NCI-H748 treated with DMSO at 0.1 percent for 48 hours (cell line): ENCODE measurements around the gene GNLY.
"Not testable (repeated sequence)": the region's sequence is repeated elsewhere in the genome, so short reads cannot be mapped to it uniquely, and the experiment has no call there.

ENCODE experiments used
- DNase-seq: peaks from one replicate; lab custom pipeline; 2025; lab: John Stamatoyannopoulos, UW

Gene GNLY

DNA sequence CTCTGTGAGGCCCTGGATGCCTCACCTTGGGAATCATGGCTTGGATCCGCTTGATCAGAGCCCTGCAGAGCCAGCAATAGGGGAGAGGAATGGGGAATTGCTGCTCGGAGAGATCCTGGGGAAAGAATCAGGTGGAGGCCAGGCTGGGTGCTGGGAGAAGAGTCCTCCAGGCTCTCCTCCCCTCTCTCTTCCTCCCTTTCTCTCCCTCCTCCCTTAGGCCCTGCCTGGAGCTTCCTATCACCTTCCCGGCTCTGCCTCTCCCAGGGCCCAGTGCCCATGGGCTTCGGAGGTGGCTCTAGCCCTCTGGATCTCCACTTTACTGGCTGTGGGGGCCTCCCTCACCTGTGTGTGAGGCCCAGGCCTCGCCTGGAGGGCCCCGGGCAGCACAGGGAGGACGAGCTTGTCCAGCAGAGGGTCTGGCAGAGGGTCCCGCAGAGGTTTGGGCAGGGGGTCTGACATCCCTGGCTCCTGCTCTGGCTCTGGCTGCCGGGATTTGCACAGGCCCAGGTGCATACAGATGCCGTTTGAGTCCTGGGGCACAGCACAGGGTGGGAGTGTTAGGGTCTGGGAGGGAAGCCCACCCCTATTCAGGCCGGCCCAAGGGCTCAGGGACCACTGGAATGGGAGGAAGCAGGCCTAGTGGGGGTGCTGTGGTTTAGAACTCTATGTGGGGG lies 28.8 kb upstream of the GNLY start:
- no peak for DNase-seq

DNA sequence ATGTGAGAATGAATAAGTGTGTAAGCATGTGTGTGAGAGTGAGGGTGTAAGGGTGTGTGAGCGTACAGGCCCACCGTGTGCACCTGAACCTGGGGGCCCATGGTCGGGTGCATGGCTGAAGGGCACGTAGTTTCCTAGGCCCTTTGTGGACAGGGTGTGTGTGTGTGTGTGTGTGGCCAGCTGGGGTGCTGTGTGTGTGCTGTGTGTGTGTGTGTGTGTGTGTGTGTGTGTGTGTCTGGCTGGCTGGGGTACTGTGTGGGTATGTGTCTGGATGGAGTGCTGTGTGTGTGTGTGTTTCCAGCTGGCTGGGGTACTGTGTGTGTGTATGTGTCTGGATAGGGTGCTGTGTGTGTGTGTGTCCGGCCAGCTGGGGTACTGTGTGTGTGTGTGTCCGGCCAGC lies 28.1 kb upstream of the GNLY start:
- no peak for DNase-seq

DNA sequence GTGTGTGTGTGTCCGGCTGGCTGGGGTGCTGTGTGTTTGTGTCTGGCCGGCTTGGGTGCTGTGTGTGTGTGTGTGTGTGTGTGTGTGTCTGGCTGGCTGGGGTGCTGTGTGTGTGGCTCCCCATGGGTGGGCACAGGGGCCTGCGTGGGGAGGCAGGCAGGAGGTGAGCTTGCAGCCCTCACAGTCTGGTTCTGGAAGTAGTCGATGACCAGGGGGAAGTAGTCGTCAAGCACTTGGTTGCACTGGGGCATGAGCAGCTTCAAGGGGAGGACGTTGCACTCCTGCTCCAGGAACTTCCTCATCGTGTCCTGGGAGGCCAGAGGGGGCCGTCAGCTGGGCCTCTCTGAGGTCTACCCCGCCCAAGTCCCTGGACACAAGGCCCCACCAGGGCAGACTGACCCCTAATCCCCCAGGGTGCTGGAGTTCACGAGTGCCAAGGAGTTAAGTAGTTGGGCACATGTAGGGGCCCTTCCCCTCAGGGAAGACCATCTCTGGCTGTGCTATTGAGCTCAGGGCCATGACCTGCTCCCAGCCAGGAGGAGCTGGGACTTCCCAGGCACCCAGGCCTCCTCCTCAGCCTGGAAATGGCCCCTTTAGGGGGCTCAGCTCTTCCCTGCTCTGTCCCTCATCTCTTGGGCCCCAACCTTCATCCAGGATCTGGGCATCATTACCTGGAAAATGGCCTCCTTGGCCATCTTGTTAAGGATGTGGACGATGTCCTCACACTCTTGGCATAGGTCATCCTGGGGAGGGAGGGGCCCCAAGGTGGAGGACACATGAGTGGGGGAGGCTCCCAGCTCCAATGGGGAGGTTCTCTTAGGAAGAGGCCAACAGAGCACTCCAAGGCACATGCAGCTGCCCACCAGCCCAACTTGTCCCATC lies 27.5 kb upstream of the GNLY start:
- DNase-seq = no peak

DNA sequence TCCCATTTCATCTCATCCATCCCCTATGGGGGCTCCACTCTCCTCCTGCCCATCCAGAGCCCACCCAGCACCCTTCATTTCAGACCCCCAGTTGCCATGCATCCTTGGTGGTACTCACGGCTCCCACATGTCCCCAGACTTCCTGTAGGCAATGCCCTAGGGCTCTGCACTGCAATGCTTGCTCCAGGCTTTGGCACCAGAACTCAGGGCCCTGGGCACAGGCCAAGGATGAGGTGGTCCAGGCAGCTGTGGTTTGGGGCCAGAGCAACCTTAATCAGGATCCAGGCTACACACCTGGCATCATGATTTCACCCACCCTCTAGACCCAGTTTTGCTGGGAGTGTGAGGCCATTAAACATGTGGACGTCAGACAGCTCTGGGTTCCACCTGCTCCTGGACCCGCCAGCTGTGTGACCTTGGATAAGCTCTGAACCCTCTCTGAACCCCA lies 26.6 kb upstream of the GNLY start:
- DNase-seq = no peak

DNA sequence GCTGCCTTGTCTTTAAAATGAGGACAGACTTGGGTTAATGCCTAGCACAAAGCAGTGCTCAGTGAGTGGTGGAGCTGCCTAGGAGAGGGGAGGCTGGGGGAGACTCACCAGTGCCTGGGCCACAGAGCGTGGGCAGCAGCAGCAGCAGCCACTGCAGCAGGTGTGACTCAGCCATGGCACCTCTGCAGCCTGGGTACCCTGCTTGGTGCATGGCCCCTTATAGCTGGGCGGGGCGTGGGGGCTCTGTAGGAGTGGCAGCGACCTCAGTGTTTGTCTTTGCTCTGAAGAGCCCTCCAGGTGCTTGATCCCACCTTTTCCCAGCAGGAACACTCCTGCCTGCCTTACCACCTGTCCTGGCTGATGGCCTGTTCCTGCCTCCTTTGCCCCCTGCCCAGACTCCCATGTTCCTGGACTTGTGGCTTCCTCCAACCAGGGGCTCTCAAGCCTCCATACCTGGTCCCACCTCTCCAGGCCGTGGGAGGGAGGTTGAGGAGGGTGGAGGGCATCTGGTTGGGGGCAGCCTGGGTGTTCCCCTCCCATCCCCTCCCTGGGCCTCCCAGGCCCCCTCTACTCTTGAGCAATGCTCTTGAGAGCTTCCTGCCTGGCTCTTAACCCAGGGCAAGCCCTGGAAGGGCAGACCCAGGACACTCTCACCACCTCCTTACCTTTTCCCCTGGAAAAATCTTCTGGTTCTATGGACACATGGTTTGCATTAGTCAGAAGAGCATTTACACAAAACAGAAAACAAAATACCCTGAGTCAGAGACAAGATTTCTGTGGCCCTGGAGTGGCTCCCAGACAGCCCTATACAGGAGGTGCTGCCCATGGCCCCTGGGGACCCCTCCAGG lies 25.9 kb upstream of the GNLY start, which contains the start of gene SFTPB:
Gene SFTPB (minus strand): TSS at position 191 of the 848 bp plus-strand sequence. CDS start 16 bp downstream, at position 175.
- DNase-seq = no peak

DNA sequence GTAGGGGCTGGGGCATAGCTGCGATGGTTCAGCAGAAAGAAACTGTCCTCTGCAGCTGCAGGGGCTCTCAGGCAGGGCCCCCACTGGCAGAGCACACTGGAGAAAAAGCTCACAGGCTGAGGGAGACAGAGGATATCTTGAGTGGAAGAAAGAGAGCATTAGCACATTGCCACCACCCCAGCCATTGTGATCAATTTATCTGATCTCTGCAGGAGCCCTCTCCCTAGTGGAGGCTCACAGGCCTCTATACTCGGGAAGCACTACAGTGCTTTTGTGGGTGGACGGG lies 25.4 kb upstream of the GNLY start:
- no peak for DNase-seq

DNA sequence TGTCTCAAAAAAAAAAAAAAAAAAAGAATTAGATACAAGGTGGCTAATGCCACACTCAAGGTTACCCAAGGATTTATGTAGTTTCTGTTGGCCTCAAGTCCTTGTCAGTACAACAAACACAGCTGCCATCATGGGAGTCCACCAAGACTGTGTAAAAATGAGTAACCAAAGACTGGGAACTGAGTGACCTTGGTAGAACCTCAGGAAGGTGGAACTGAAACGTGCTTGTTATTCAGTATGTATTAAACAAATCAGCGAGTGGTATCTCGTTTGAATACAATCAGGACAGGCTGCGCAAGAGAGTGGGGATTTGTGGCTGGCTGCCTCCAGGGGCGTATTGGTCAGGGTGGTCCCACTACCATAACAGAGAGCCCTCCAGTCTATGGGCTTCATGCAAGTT lies 24.6 kb upstream of the GNLY start:
- DNase-seq = no peak

DNA sequence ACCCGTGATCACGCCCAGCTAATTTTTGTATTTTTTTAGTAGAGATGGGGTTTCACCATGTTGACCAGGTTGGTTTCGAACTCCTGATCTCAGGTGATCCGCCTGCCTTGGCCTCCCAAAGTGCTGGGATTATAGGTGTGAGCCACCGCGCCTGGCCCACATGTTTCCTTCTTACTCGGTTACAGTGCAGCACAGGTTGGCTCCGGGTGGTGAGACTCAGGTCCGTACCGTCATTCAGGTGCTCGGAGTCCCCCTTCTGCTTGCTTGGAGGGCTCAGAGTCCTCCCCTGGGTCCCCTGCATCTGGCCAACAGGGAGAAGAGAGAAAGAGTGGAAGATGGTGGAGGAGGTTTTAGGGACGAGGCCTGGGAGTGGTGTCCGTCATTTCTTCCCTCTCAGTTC lies 23.7 kb upstream of the GNLY start:
- not testable (repeated sequence) for DNase-seq

DNA sequence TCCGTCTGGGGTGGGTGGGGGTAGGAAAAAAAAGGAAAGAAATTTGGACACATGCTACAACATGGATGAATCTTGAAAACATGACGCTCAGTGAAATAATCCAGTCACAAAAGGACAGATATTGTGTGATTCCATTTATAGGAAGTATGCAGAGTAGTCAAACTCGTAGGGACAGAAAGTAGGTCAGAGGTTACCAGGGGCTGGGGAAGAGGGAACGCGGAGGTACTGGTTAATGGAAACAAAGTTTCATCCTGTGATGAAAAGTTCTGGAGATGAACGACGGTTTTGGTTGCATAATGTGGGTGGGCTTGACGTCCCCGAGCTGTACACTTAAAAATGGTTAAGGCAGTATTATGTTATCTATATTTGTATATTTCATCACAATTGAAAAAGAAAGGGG lies 21.7 kb upstream of the GNLY start:
- DNase-seq = no peak

DNA sequence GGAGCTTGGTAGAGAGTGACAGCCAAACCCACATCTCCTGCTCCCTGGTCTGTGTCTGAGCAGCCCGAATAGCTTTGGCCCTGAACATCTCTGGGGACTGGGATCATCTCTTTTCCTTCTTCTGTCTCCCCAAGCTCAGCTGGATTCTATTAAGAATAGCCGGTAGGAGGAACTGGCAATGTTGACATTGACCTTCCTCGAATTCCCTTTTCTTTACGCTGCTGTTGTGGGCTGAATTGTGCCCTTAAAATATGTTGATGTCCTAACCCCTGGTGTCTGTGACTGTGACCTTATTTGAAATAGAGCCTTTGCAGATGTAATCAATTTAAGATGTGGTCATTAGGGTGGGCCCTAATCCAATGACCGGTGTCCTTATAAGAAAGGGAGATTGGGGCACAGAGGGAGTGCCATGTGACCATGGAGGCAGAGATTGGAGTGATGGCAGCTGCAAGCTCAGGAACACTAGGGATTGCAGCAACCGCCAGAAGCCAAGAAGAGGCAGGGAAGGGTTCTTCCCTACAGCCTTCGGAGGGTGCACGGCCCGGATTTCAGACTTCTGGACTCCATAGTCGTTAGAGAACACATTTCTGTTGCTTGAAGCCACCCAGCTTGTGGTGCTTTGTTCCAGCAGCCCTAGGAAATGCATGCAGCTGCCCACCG lies 20.3 kb upstream of the GNLY start:
- DNase-seq = no peak

DNA sequence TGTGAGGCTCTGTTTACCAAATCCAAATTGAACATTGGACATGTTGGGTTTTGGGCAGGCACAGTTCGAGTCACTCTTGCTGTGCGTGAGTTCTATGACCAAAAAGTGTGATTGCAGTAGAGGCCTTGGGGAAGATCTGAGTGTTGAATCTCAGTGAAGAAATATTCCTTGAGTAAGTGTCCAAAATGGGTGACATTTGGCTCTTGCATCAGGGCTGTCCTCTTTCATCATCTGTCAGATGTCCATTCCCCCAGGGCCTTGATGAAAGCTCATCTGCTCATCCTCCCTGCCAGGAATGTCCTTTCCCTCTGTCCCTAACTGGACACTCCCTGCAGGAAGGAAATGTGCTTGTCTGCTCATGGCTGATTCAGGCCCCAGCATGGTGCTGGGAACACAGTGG lies 19.7 kb upstream of the GNLY start:
- no peak for DNase-seq

DNA sequence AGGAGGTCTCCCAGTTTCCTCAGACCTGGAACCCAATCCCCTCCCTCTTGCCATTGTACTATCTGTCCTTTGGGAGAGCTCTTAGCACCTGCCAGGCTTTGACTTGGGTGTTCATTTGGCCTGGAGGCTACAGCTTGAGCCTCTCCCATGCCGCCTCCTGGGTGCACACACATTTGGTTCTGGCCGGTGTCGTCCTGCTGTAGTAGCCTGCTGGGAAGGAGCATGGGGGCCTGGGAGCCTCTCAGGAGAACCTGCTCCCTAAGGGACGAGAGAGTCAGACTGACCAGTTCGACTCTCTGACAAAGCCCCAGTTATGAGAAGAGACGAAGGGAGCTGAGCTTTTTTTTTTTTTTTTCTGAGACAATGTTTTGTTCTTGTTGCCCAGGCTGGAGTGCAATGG lies 18.7 kb upstream of the GNLY start:
- DNase-seq = no peak

DNA sequence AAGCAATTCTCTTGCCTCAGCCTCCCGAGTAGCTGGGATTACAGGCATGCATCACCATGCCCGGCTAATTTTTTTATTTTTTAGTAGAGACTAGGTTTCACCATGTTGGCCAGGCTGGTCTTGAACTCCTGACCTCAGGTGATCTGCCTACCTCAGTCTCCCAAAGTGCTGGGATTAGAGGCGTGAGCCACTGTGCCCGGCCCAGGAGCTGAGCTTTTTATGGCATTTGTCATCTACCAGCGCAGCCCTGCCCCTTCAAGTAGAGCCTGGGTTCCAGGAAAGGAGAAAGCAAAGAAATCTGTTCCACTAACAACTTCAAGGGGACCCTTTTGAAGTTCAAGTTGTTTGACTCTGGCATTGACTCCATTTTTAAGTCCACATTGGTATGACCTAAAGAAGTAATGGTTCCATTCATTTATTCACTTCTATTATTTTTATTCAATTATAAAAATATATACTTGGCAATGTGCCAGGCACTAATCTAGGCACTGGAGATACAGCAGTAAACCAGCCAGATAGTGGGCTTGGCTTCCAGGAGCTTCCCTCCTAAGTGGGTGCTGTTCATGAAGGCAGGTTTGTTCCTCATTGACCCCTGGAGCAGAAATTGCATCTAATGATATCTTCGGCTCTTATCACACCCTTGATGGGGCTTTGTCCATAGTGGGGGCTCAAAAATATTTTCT lies 18.2 kb upstream of the GNLY start:
- DNase-seq = no peak

DNA sequence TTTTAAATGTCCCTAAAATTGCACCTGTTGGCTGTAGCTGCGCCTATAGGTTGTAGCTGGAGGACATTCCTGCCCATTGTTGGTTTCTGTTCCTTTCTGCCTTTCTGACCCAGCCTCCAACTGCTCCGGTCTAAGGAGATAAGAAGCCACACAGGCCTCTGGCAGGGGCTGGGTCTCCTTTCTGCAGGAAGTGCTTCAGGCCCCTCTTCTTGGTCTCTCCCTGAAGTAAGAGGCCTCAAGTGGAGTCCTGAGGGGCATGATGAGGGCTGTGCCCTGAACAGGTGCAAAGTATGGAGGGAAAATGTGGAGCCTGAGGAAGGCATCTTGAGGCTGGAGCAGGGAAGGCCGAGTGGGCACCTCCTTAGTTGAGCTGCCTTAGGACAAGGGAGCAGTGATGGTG lies 15.8 kb upstream of the GNLY start:
- no peak for DNase-seq

DNA sequence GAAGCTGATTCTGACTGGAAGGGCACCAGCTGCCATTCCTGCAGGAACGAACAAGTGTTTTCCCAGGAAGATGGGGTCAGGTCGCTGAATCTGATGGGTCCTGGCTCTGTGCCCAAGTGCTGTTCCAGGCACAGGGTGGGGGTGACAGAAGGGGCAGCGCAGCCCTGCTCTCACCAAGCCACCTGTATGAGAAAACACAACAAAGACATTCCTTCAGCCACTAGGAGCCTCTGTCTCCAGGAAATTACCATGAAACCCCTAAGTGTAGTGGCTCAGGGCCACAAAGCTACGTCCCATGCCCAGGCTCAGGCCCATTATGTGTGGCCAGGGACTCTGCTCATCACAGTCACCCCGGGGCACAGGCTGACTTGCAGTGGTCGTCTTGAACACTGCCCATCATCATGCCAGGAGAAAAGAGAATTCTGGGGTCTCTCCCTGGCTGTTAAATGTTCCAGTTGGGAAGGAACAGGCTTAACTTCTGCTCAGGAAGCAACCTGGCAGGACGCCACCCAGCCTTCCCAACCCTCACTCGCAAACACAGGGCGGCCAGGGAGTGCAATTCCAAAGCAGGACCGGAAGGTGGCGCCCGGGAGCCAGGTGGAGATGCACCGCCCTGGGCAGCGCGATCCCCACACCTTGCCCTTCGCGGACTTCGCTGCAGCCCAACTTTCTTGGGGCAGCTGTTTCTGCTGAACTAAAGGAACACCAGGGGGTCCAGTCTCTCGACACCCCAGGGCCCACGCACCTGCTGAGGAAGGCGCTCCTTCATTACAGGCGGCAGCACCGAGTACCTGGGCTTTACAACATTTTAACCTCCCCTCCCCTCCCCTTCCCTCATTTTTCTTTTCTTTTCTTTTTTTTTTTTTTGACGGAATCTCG lies 15.1 kb upstream of the GNLY start:
- peak; percentile 38 for DNase-seq

DNA sequence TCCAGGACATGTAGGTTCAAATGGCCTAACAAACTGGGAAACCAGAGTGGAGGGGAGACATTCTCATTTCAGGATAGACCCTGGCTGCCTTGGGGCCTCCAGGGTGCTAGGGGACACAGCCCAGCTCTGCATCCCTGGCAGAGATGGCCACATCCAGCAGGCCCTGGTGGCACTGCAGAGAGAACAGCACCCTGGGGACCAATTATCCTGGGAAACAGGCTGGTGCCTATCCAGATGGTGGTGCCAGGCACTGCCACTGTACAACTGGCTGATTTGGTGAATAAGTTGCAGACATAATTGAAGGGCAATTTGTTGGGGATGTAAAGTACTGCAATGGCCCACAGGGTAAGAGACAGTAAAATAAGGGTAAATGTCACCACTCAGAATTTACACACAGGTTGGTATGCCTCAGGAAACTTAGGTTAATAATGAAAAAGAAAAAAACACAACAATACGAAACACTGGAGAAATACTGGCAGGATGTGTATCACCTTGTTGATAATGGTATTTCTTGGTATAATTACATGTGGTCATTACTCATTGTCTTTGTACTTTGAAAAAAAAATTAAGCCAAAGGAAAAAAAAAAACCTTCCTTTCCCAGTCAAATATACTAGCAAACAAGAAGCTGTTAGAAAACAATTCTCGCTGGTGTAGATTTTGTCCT lies 13.3 kb upstream of the GNLY start:
- no peak for DNase-seq

DNA sequence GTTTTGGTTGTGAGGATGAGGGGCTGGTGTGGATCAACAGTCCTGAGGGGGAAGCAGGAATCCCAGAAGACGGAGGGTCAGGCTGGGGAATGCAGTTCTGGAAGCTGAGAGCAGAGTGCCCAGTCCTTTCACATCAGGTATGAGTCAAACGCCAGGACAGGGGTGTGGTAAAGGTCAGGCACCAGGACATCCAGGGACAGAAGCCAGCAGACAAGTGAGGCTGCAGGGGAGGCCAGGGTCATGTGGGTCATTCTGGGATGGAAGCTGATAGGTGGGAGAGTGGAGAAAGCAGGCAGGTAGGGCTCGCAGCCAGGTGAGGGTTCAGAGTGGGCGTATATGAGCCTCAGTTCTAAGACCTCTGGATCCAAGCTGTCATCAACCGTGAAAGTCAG lies 12.8 kb upstream of the GNLY start:
- DNase-seq = no peak

DNA sequence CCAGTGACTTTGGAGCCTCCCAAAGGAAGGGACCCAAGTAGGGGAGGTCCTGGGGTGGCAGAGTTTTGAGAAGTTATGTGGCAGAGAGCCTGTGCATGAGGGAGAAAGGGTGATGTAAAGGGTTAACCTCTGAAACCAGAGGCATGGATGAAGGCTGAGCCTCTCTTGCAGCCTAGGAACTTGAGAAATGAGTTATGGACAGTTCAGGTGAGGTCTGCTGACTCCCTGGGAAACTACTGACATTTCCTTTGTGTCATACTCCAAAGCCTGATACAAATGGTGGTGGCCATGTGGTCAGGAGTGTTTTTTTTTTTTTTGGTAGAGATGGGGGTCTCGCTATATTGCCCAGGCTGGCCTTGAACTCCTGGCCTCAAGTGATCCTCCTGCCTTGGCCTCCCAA lies 12.4 kb upstream of the GNLY start:
- DNase-seq = no peak

DNA sequence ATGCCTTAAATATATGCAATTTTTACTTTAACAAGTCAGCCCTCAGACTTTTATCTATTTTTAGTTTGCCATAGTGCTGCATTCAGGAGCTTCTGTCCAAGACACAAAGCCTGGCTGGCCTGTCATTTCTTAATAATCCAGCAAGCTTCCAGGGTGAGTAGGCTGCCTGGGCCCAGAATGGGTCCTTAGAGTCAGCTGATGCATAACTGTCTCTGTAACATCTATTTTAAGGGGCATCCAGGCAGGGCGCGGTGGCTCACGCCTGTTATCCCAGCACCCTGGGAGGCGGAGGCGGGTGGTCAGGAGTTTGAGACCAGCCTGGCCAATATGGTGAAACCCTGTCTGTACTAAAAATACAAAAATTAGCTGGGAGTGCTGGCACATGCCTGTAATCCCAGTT lies 11.8 kb upstream of the GNLY start:
- DNase-seq = no peak

DNA sequence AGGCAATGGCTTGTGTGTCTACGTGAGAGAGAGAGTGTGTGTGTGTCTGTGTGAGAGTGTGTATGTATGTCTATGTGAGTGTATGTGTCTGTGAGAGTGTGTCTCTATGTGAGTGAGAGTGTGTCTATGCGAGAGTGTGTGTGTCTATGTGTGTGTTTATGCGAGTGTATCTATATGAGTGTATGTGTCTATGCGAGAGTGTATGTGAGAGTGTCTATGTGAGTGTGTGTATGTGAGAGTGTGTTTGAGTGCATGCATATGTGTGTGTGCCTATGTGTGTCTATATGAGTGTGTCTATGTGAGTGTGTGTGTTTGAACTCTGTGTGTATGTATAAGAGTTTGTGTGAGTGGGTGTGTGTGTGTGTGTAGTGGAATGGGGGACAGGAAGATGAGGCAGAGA lies 9.8 kb upstream of the GNLY start:
- no peak for DNase-seq
